GM18951 (cell line): Measurements from ENCODE around the gene SEC14L1.
"Not testable (repeated sequence)": the region's sequence is repeated elsewhere in the genome, so short reads cannot be mapped to it uniquely, and the experiment has no call there.

Experiments
- POLR2A ChIP-seq: IDR thresholded peaks from 4 replicates; pipeline ENCODE4 v1.6.1; 2011; ENCODE audit warnings: mild to moderate bottlenecking; ENCODE audit not compliant: insufficient read length, insufficient read depth; ENCODE audit errors: extremely low read depth
- in situ Hi-C: fragments of 300-500 bp; cut with MboI; formaldehyde crosslinking; loops from one replicate; pipeline ENCODE4 v1.12.0; 2022; ENCODE audit warnings: low sequenced_read_pairs, mixed read lengths, inconsistent platforms; ENCODE audit not compliant: unreplicated experiment

The SEC14L1 gene

GRCh38 chr17:77124192-77124889 lies 16.4 kb upstream of the SEC14L1 start:
- in situ Hi-C loops, result no loop called here
- TF ChIP-seq POLR2A, result no peak

GRCh38 chr17:77125432-77125901 lies 15.3 kb upstream of the SEC14L1 start:
- in situ Hi-C loops, result no loop called here
- no peak for TF ChIP-seq POLR2A

- in situ Hi-C loops, result no loop called here
- TF ChIP-seq POLR2A, result no peak
Measured at GRCh38 chr17:77126519-77126918, 14.2 kb upstream of the SEC14L1 start.

- no peak for TF ChIP-seq POLR2A
- in situ Hi-C loops, result no loop called here
Measured at GRCh38 chr17:77127735-77128361, 12.9 kb upstream of the SEC14L1 start.

GRCh38 chr17:77128896-77129567 lies 11.7 kb upstream of the SEC14L1 start:
- in situ Hi-C loops, result no loop called here

GRCh38 chr17:77129568-77130301 lies 11.0 kb upstream of the SEC14L1 start:
- in situ Hi-C loops, result no loop called here
- TF ChIP-seq POLR2A, result no peak

More at GRCh38 chr17:77128896-77129567, 11.7 kb upstream of the SEC14L1 start:
- no peak for TF ChIP-seq POLR2A

- TF ChIP-seq POLR2A, result no peak
- in situ Hi-C loops, result no loop called here
Measured at GRCh38 chr17:77130525-77130924, 10.2 kb upstream of the SEC14L1 start.

- TF ChIP-seq POLR2A, result no peak
- in situ Hi-C loops, result no loop called here
Measured at GRCh38 chr17:77131904-77132303, 8.9 kb upstream of the SEC14L1 start.

- no peak for TF ChIP-seq POLR2A
- in situ Hi-C loops, result no loop called here
Measured at GRCh38 chr17:77132411-77133086, 8.2 kb upstream of the SEC14L1 start.

- in situ Hi-C loops, result no loop called here
- no peak for TF ChIP-seq POLR2A
Measured at GRCh38 chr17:77133087-77133638, 7.6 kb upstream of the SEC14L1 start.

GRCh38 chr17:77136420-77136767 lies 4.4 kb upstream of the SEC14L1 start:
- in situ Hi-C loops, result no loop called here
- no peak for TF ChIP-seq POLR2A

- no peak for TF ChIP-seq POLR2A
- in situ Hi-C loops, result no loop called here
Measured at GRCh38 chr17:77137111-77137510, 3.7 kb upstream of the SEC14L1 start.

- in situ Hi-C loops, result not testable (repeated sequence)
Measured at GRCh38 chr17:77137886-77138285, 2.9 kb upstream of the SEC14L1 start.
